Endothelial cell of umbilical vein (primary cell): ENCODE data around the gene TMEM52B. TPM values are rescaled to one million over a fixed set of nuclear protein-coding genes. Genes with fewer than 3 reads are reported as not detected.

Experiments used
- BruUV-seq: library from RNA; stranded (reverse); fragments of 400-500 nt; replicated peaks from 2 replicates; lab custom pipeline; 2021; lab: Mats Ljungman, UMichigan
- CTCF ChIA-PET: fragments of 300-600, 350-600 bp; sonication (Branson Sonifier 250); formaldehyde crosslinking; loops from one replicate; lab custom pipeline; 2021; ENCODE audit warnings: antibody characterized with exemption, inconsistent platforms; lab: Charles Lee
- POLR2A ChIA-PET: fragments of 300-600, 350-600 bp; sonication (Branson Sonifier 250); formaldehyde crosslinking; loops from one replicate; lab custom pipeline; 2021; ENCODE audit warnings: antibody characterized with exemption, inconsistent platforms; lab: Charles Lee
- DNase-seq: peaks from one replicate; pipeline ENCODE4 v3.0.0-alpha.2; 2011; ENCODE audit warnings: low read depth, low spot score
- FAIRE-seq: peaks from 2 replicates; lab custom pipeline; 2011; peaks lifted over from hg19 to GRCh38; lab: Jason Lieb, UNC
- H2AFZ ChIP-seq: 2 replicates; pipeline ENCODE4 v1.6.0; 2012; ENCODE audit warnings: low read depth, low read length, control low read depth, inconsistent platforms
- H3K27ac ChIP-seq: 2 replicates; pipeline ENCODE4 v1.5.1; 2011; ENCODE audit warnings: low read depth, mild to moderate bottlenecking, control low read depth, low read length, moderate library complexity; ENCODE audit not compliant: insufficient read depth
- H3K27me3 ChIP-seq, 2 experiments: 2 replicates each; pipeline versions ENCODE4 v1.6.0 to v1.6.1; 2011; ENCODE audit warnings: low read length in 2 of 2, mixed read lengths in 1 of 2; ENCODE audit not compliant: control insufficient read depth in 2 of 2, insufficient read depth in 2 of 2
- H3K36me3 ChIP-seq, 2 experiments: 2 replicates in 1 of 2; 3 replicates in 1 of 2; pipeline ENCODE4 v1.5.1; 2011; ENCODE audit warnings: low read length in 2 of 2, mild to moderate bottlenecking in 1 of 2, moderate library complexity in 1 of 2; ENCODE audit not compliant: control insufficient read depth in 2 of 2, insufficient read depth in 2 of 2; ENCODE audit errors: extremely low read depth in 1 of 2
- H3K4me1 ChIP-seq: 3 replicates; pipeline ENCODE4 v1.5.1; 2011; ENCODE audit warnings: mild to moderate bottlenecking, low read length; ENCODE audit not compliant: control insufficient read depth, insufficient read depth; ENCODE audit errors: extremely low read depth
- H3K4me2 ChIP-seq: 2 replicates; pipeline ENCODE4 v1.6.1; 2011; ENCODE audit warnings: low read length, control low read depth, mixed read lengths; ENCODE audit not compliant: insufficient read depth
- H3K4me3 ChIP-seq, 3 experiments: fragments of 200-600 bp in 1 of 3; sonication (generic), shearing (Covaris generic) in 1 of 3; replicated peaks in 1 of 3; 2 replicates each; pipeline ENCODE4 v1.5.1; 2011 to 2016; ENCODE audit warnings: control low read depth in 3 of 3, low read length in 3 of 3, mild to moderate bottlenecking in 2 of 3, inconsistent platforms in 1 of 3, low read depth in 1 of 3, moderate library complexity in 1 of 3; ENCODE audit not compliant: insufficient read depth in 1 of 3
- H3K79me2 ChIP-seq: 2 replicates; pipeline ENCODE4 v1.6.0; 2012; ENCODE audit warnings: low read length, inconsistent platforms; ENCODE audit not compliant: control insufficient read depth, insufficient read depth
- H3K9ac ChIP-seq: replicated peaks from 2 replicates; pipeline ENCODE3; 2011; ENCODE audit warnings: low read length, control low read depth; ENCODE audit not compliant: insufficient read depth; ENCODE audit errors: extremely low read depth
- H3K9me1 ChIP-seq: replicated peaks from 3 replicates; pipeline ENCODE4 v1.6.0; 2011; ENCODE audit warnings: mild to moderate bottlenecking, low read length; ENCODE audit not compliant: control insufficient read depth, insufficient read depth; ENCODE audit errors: extremely low read depth
- H3K9me3 ChIP-seq: replicated peaks from 2 replicates; pipeline ENCODE4 v1.5.1; 2012; ENCODE audit warnings: low read length, inconsistent platforms; ENCODE audit not compliant: control insufficient read depth, insufficient read depth
- H4K20me1 ChIP-seq: replicated peaks from 2 replicates; pipeline ENCODE3; 2011; ENCODE audit warnings: mild to moderate bottlenecking, low read length; ENCODE audit not compliant: control insufficient read depth, insufficient read depth; ENCODE audit errors: extremely low read depth
- CTCF ChIP-seq, 2 donors: IDR thresholded peaks; 1 replicate in 1 of 2; 2 replicates in 1 of 2; pipeline ENCODE4 v1.5.1; 2011; ENCODE audit warnings: low read length in 2 of 2, mild to moderate bottlenecking in 2 of 2, moderate library complexity in 2 of 2, control low read depth in 1 of 2, inconsistent platforms in 1 of 2, low read depth in 1 of 2; ENCODE audit not compliant: insufficient read depth in 1 of 2; ENCODE audit errors: extremely low read depth in 1 of 2
- FOS ChIP-seq: IDR thresholded peaks from 2 replicates; pipeline ENCODE4 v1.6.1; 2011; ENCODE audit warnings: mild to moderate bottlenecking, low read length, moderate library complexity, borderline replicate concordance; ENCODE audit not compliant: insufficient read depth
- GATA2 ChIP-seq: IDR thresholded peaks from 2 replicates; pipeline ENCODE4 v1.7.0; 2011; ENCODE audit warnings: low read depth, mild to moderate bottlenecking, moderate library complexity, mixed read lengths, low read length; ENCODE audit not compliant: insufficient read length, insufficient read depth
- JUN ChIP-seq: IDR thresholded peaks from 2 replicates; pipeline ENCODE4 v1.6.1; 2011; ENCODE audit warnings: borderline replicate concordance, low read depth; ENCODE audit not compliant: insufficient read length, insufficient read depth
- MAX ChIP-seq: IDR thresholded peaks from 2 replicates; pipeline ENCODE4 v1.6.1; 2011; ENCODE audit not compliant: insufficient read depth, insufficient read length
- MYC ChIP-seq: IDR thresholded peaks from one replicate; pipeline ENCODE4 v1.6.1; 2011; ENCODE audit warnings: mild to moderate bottlenecking, low read depth, low read length
- POLR2A ChIP-seq: IDR thresholded peaks from 2 replicates; pipeline ENCODE4 v1.6.1; 2012; ENCODE audit warnings: low read depth, mild to moderate bottlenecking, control low read depth, low read length
- POLR2AphosphoS5 ChIP-seq: IDR thresholded peaks from 2 replicates; pipeline ENCODE4 v1.6.1; 2012; ENCODE audit warnings: low read depth, mild to moderate bottlenecking, control low read depth, low read length, moderate library complexity; ENCODE audit not compliant: insufficient read depth
- dilution Hi-C: fragments of 300-500 bp; cut with MboI; formaldehyde crosslinking; loops from one replicate; pipeline ENCODE4 v1.15.0; 2019; ENCODE audit warnings: low sequenced_read_pairs; ENCODE audit not compliant: extremely low pct_ligation_motif_present
- intact Hi-C: fragments of 100-400 bp; cut with micrococcal nuclease; formaldehyde crosslinking; loops from one replicate; pipeline ENCODE4 v1.10.0; 2022
- polyA plus RNA-seq, 4 experiments: library from polyadenylated mRNA; depleted of rRNA in 3 of 4; stranded (reverse) in 3 of 4; unstranded in 1 of 4; fragments of >200 nt; gene quantifications; 2 replicates each; pipeline versions ENCODE4 v1.2.1 to v1.2.3, GENCODE V29; 2011 to 2012; ENCODE audit warnings: missing spikeins in 1 of 4
- total RNA-seq: library from RNA; stranded (reverse); gene quantifications from 2 replicates; pipeline ENCODE4 v1.2.3, GENCODE V29; 2021

Gene TMEM52B
- total and polyA plus RNA-seq, 2 donors (not counting 3 experiments of a cell fraction or from before 2014, with no cell fraction given), result 0.24 TPM; not detected in 1

- DNase-seq (no peak), FAIRE-seq (no peak)
- intact Hi-C loops, result no loop called here
- H3K4me1 ChIP-seq, result peaks cover 23% of the 10 kb centered on the region
- ChIA-PET POLR2A (no interaction called here), CTCF (no interaction called here)
- no peak for TF ChIP-seq POLR2A
- H2AFZ ChIP-seq, result no peak overlapping the region
- no peak overlapping the region for H3K27ac ChIP-seq
- no TSS peak for BruUV-seq
- H3K36me3 ChIP-seq, result peaks cover 26 to 27% of the 10 kb centered on the region in 2 experiments
- H3K9ac ChIP-seq, result no peak overlapping the region
- H3K4me3 ChIP-seq, result no peak overlapping the region
- no peaks in the 10 kb centered on the region for H4K20me1 ChIP-seq
- H3K79me2 ChIP-seq, result peaks cover 35% of the 10 kb centered on the region
- H3K9me1 ChIP-seq, result no peaks in the 10 kb centered on the region
- H3K4me2 ChIP-seq, result no peak overlapping the region
- dilution Hi-C loops, result no loop called here
- H3K9me3 ChIP-seq, result no peaks in the 10 kb centered on the region
- H3K27me3 ChIP-seq, result no peaks in the 10 kb centered on the region
These were observed 39.2 kb downstream of the TMEM52B start for GRCh38 chr12:10218021-10218420.

- Histone ChIP-seq H3K9me3 (no peaks in the 10 kb centered on the region), H3K79me2 (peaks cover 10% of the 10 kb centered on the region), H3K4me3 (no peak overlapping the region), H3K36me3 (peaks cover 32 to 34% of the 10 kb centered on the region in 2 experiments), H3K27me3 (no peaks in the 10 kb centered on the region), H2AFZ (no peak overlapping the region), H3K9me1 (no peaks in the 10 kb centered on the region), H4K20me1 (no peaks in the 10 kb centered on the region), H3K4me2 (peak overlapping the region; percentile 40), H3K27ac (peak overlapping the region; percentile 62), H3K4me1 (peaks cover 13% of the 10 kb centered on the region), H3K9ac (peak overlapping the region; percentile 20)
- intact Hi-C loops, result no loop called here
- POLR2A ChIA-PET, result interaction anchor here (1.1 kb wide), 1 partner anchor 8 kb away, joined by 3 read pairs; no protein-coding TSS in a partner anchor
- DNase-seq (peak; percentile 94), FAIRE-seq (peak; percentile 76)
- no TSS peak for BruUV-seq
- dilution Hi-C loops, result no loop called here
- TF ChIP-seq FOS (no peak), POLR2AphosphoS5 (no peak), MYC (no peak), GATA2 (peak; percentile 63), MAX (no peak), JUN (peak; percentile 21), CTCF (IDR thresholded peaks at IDR 0.05; ENCODE audit: extremely low read depth in 1 of 2, insufficient read depth in 1 of 2, low read depth in 1 of 2, low read length in 2 of 2) (no peak)
- CTCF ChIA-PET, result interaction anchor here (1.7 kb wide), 1 partner anchor 67 kb away, joined by 6 read pairs; no protein-coding TSS in a partner anchor
These were observed 41.7 kb downstream of the TMEM52B start for GRCh38 chr12:10220398-10221077.
